ENCODE measurements around the gene UTP18.
"Not testable (repeated sequence)": the region's sequence is repeated elsewhere in the genome, so short reads cannot be mapped to it uniquely, and the experiment has no call there.

- TF ChIP-seq CTCF (conservative IDR thresholded peaks at IDR 0.05 in 1 of 2, IDR thresholded peaks at IDR 0.05 in 1 of 2; ENCODE audit: low read depth in 1 of 2, low read length in 2 of 2); EZH2 (IDR thresholded peaks at IDR 0.05; ENCODE audit: low read length, missing control alignments): not testable (repeated sequence)
Measured at GRCh38 chr17:51264466-51264865, 4.1 kb downstream of the UTP18 start.
